Fibroblast of peridontal ligament (primary cell): ENCODE data around the gene TPSG1.
A peak's percentile ranks its signal among the peaks of the same experiment; 100 is the strongest.
"Not testable (repeated sequence)": the region's sequence is repeated elsewhere in the genome, so short reads cannot be mapped to it uniquely, and the experiment has no call there.

Source experiments
- DNase-seq: peaks from one replicate; pipeline ENCODE4 v3.0.0-alpha.2; 2010; ENCODE audit errors: extremely low read depth

TPSG1 gene

GRCh38 chr16:1225051-1225451, at the start of gene TPSG1:
Gene TPSG1, minus strand, starts transcription at chr16:1225268. Its CDS starts 16 bp downstream, at chr16:1225252.
- DNase-seq, result no peak

- DNase-seq, result no peak
Observed at GRCh38 chr16:1274767-1275166, 49.7 kb upstream of the TPSG1 start.

GRCh38 chr16:1273816-1274215, 48.7 kb upstream of the TPSG1 start:
- DNase-seq, result no peak

GRCh38 chr16:1272453-1273198, 47.6 kb upstream of the TPSG1 start:
- no peak for DNase-seq

- peak; percentile 3 for DNase-seq
Observed at GRCh38 chr16:1271724-1272413, 46.8 kb upstream of the TPSG1 start.

- DNase-seq, result no peak
Observed at GRCh38 chr16:1271380-1271723, 46.3 kb upstream of the TPSG1 start.

- not testable (repeated sequence) for DNase-seq
Observed at GRCh38 chr16:1269418-1269817, 44.4 kb upstream of the TPSG1 start.

GRCh38 chr16:1265826-1266225, 40.8 kb upstream of the TPSG1 start:
- DNase-seq, result no peak

GRCh38 chr16:1265090-1265630, 40.1 kb upstream of the TPSG1 start:
- DNase-seq, result no peak

- DNase-seq, result no peak
Observed at GRCh38 chr16:1264345-1265089, 39.4 kb upstream of the TPSG1 start.

GRCh38 chr16:1263591-1264344, 38.7 kb upstream of the TPSG1 start:
- DNase-seq, result no peak

- no peak for DNase-seq
Observed at GRCh38 chr16:1262846-1263221, 37.8 kb upstream of the TPSG1 start.

GRCh38 chr16:1262210-1262845, 37.3 kb upstream of the TPSG1 start:
- DNase-seq, result no peak

- DNase-seq, result no peak
Observed at GRCh38 chr16:1261131-1261892, 36.2 kb upstream of the TPSG1 start.

GRCh38 chr16:1260101-1260680, 35.1 kb upstream of the TPSG1 start:
- no peak for DNase-seq

GRCh38 chr16:1259760-1260068, 34.6 kb upstream of the TPSG1 start:
- DNase-seq, result no peak

- no peak for DNase-seq
Observed at GRCh38 chr16:1258906-1259759, 34.1 kb upstream of the TPSG1 start.

- DNase-seq, result no peak
Observed at GRCh38 chr16:1258225-1258600, 33.1 kb upstream of the TPSG1 start.

GRCh38 chr16:1257561-1258224, 32.6 kb upstream of the TPSG1 start:
- DNase-seq, result no peak
